ENCODE data around the gene SCN3A.

Gene SCN3A

GRCh38 chr2:165057308-165057707 is 146.5 kb downstream of the SCN3A start:
- no peak for DNase-seq (ENCODE audit: low read depth in 2 of 2)

GRCh38 chr2:165056564-165056963 is 147.3 kb downstream of the SCN3A start:
- no peak for DNase-seq (ENCODE audit: low read depth in 2 of 2)

- DNase-seq (ENCODE audit: low read depth in 2 of 2) = no peak
Observed at GRCh38 chr2:165055082-165055851, 148.6 kb downstream of the SCN3A start.

- DNase-seq (ENCODE audit: low read depth in 2 of 2) = no peak
Observed at GRCh38 chr2:165054652-165055051, 149.2 kb downstream of the SCN3A start.

GRCh38 chr2:165044505-165045303 is 159.1 kb downstream of the SCN3A start:
- DNase-seq (ENCODE audit: low read depth in 2 of 2) = no peak

Data from stimulated activated CD8-positive, alpha-beta memory T cell treated with anti-CD3 and anti-CD28 coated beads, Interleukin-7, amount 100 ng/mL, for 4 hours (primary cell).